GM21619 (cell line): ENCODE measurements around the gene HIVEP1.
A peak's percentile ranks its signal among the peaks of the same experiment; 100 is the strongest.
"Not testable (repeated sequence)": the region's sequence is repeated elsewhere in the genome, so short reads cannot be mapped to it uniquely, and the experiment has no call there.

Source experiments
- ATAC-seq: cut with Tn5 transposase; IDR thresholded peaks from one replicate; pipeline ENCODE4 v1.9.1; 2021; ENCODE audit not compliant: unreplicated experiment

HIVEP1 gene

GRCh38 chr6:12150812-12151432, 138.8 kb downstream of the HIVEP1 start:
- ATAC-seq: no peak

GRCh38 chr6:12151433-12151820, 139.3 kb downstream of the HIVEP1 start:
- no peak for ATAC-seq

- ATAC-seq: no peak
These were observed 140.2 kb downstream of the HIVEP1 start for GRCh38 chr6:12152023-12152970.

GRCh38 chr6:12155769-12156168, 143.7 kb downstream of the HIVEP1 start:
- not testable (repeated sequence) for ATAC-seq

- ATAC-seq: no peak
These were observed 146.7 kb downstream of the HIVEP1 start for GRCh38 chr6:12158686-12159415.

GRCh38 chr6:12160326-12160725, 148.2 kb downstream of the HIVEP1 start:
- no peak for ATAC-seq

GRCh38 chr6:12162213-12162612, 150.1 kb downstream of the HIVEP1 start:
- no peak for ATAC-seq

GRCh38 chr6:12163149-12163548, 151.0 kb downstream of the HIVEP1 start:
- ATAC-seq: peak; percentile 84

- ATAC-seq: no peak
These were observed 151.8 kb downstream of the HIVEP1 start for GRCh38 chr6:12163744-12164507.

- no peak for ATAC-seq
These were observed 152.3 kb downstream of the HIVEP1 start for GRCh38 chr6:12164508-12164770.

- ATAC-seq: no peak
These were observed 153.2 kb downstream of the HIVEP1 start for GRCh38 chr6:12165297-12165696.

GRCh38 chr6:12165722-12166280, 153.7 kb downstream of the HIVEP1 start:
- ATAC-seq: no peak

GRCh38 chr6:12169377-12169776, 157.3 kb downstream of the HIVEP1 start:
- no peak for ATAC-seq

GRCh38 chr6:12170351-12171092, 158.4 kb downstream of the HIVEP1 start:
- no peak for ATAC-seq

- ATAC-seq: no peak
These were observed 159.6 kb downstream of the HIVEP1 start for GRCh38 chr6:12171717-12172116.

- ATAC-seq: no peak
These were observed 160.5 kb downstream of the HIVEP1 start for GRCh38 chr6:12172572-12172971.

GRCh38 chr6:12173181-12173580, 161.1 kb downstream of the HIVEP1 start:
- no peak for ATAC-seq

GRCh38 chr6:12173661-12174060, 161.5 kb downstream of the HIVEP1 start:
- no peak for ATAC-seq

- ATAC-seq: no peak
These were observed 162.8 kb downstream of the HIVEP1 start for GRCh38 chr6:12174878-12175277.

- ATAC-seq: no peak
These were observed 163.5 kb downstream of the HIVEP1 start for GRCh38 chr6:12175626-12176025.
